ENCODE results near the gene PRPH. TPM values are rescaled to one million over a fixed set of nuclear protein-coding genes. Genes with fewer than 3 reads are reported as not detected.

Gene PRPH
- total and polyA plus RNA-seq, 10 of the 15 experiments (the other 5 are each of a cell fraction or from before 2014, with no cell fraction given) = 0.09 to 0.45 (median 0.19) TPM; not detected in 3

GRCh38 chr12:49334681-49335080, 39.7 kb downstream of the PRPH start:
- no peak for ATAC-seq
- SMC1A ChIA-PET (ENCODE audit: uncharacterized antibody, unreplicated experiment) = interaction anchor here (1.3 kb wide), 1 partner anchor 45 kb away, joined by 5 read pairs; no protein-coding TSS in a partner anchor
- no peak for DNase-seq (ENCODE audit: low read depth, low spot score)
- H3K9me3 ChIP-seq (replicated peaks; ENCODE audit: control insufficient read depth, insufficient read depth, low read length) = no peaks in the 10 kb centered on the region; the same call in 2 of the 3 replicates
- H3K4me1 ChIP-seq (ENCODE audit: control insufficient read depth, insufficient read depth, low read length) = no peaks in the 10 kb centered on the region
- H3K9ac ChIP-seq (ENCODE audit: control insufficient read depth, insufficient read depth, low read length) = no peak overlapping the region
- no peak overlapping the region for H2AFZ ChIP-seq (ENCODE audit: control insufficient read depth, low read depth, low read length)
- peaks cover 3 to 6% of the 10 kb centered on the region in 2 experiments; a peak in 2 of 4 replicates for H3K36me3 ChIP-seq (ENCODE audit: control insufficient read depth in 2 of 2, insufficient read depth in 2 of 2, low read length in 1 of 2)
- no peak for FAIRE-seq
- in situ Hi-C loops (cut with MboI) (loop anchor here (5.0 kb wide), 1 partner anchor 47 kb away; no protein-coding TSS in a partner anchor), intact Hi-C loops (cut with micrococcal nuclease; ENCODE audit: unreplicated experiment) (no loop called here)
- no peaks in the 10 kb centered on the region for H3K79me2 ChIP-seq (ENCODE audit: control insufficient read depth, insufficient read depth, low read length)
- no peak overlapping the region for H3K27ac ChIP-seq (ENCODE audit: control insufficient read depth, insufficient read depth)
- no TSS peak for BruUV-seq (replicated peaks)
- no peak overlapping the region for H3K4me2 ChIP-seq (ENCODE audit: control insufficient read depth, insufficient read depth)
- H3K27me3 ChIP-seq (replicated peaks in 1 of 2; ENCODE audit: control insufficient read depth in 2 of 2, insufficient read depth in 2 of 2, low read length in 1 of 2) = peaks cover 11 to 12% of the 10 kb centered on the region in 2 experiments
- 52% methylated on average over 12 of the region's 12 CpGs for WGBS (ENCODE audit: insufficient coverage, insufficient replicate concordance, low lambda C conversion rate, missing lambda C conversion rate)
- no peaks in the 10 kb centered on the region for H4K20me1 ChIP-seq (ENCODE audit: control insufficient read depth, insufficient read depth)
- RAD21 ChIA-PET (ENCODE audit: unreplicated experiment) = no interaction called here
- CTCF ChIA-PET = interaction anchor here (0.8 to 4.7 kb wide), 4 partner anchors 12 to 246 kb away, joined by 3 to 25 read pairs (median 4); partner anchors contain the start of gene TROAP
- TF ChIP-seq EGR1 (IDR thresholded peaks at IDR 0.05; ENCODE audit: borderline replicate concordance in 1 of 2, low read depth in 2 of 2, low read length in 2 of 2) (no peak), TARDBP (IDR thresholded peaks at IDR 0.05; ENCODE audit: borderline replicate concordance) (no peak), EP300 (IDR thresholded peaks at IDR 0.05; ENCODE audit: borderline replicate concordance in 1 of 2, control insufficient read depth in 1 of 2, low read depth in 2 of 2, low read length in 2 of 2) (no peak), TAF1 (IDR thresholded peaks at IDR 0.05; ENCODE audit: borderline replicate concordance, low read depth, low read length) (no peak), JUND (IDR thresholded peaks at IDR 0.05; ENCODE audit: low read depth, low read length) (no peak), WRNIP1 (IDR thresholded peaks at IDR 0.05; ENCODE audit: borderline replicate concordance, low read depth, low read length) (no peak), RBBP5 (conservative IDR thresholded peaks at IDR 0.05) (no peak), CBX5 (IDR thresholded peaks at IDR 0.05; ENCODE audit: low read depth) (no peak), E2F4 (IDR thresholded peaks at IDR 0.05; ENCODE audit: low read depth, low read length) (no peak), POLR2AphosphoS5 (IDR thresholded peaks at IDR 0.05; ENCODE audit: low read length) (no peak), ETV6 (conservative IDR thresholded peaks at IDR 0.05 in 1 of 2, IDR thresholded peaks at IDR 0.05 in 1 of 2; ENCODE audit: borderline replicate concordance in 1 of 2, low read depth in 1 of 2) (no peak), SUZ12 (IDR thresholded peaks at IDR 0.05; ENCODE audit: unreplicated experiment) (no peak), STAT3 (IDR thresholded peaks at IDR 0.05; ENCODE audit: low read depth, low read length) (no peak), NFYB (IDR thresholded peaks at IDR 0.05; ENCODE audit: insufficient read depth, low read depth, low read length) (no peak), ELK1 (IDR thresholded peaks at IDR 0.05; ENCODE audit: low read depth, low read length) (no peak), ZBTB33 (IDR thresholded peaks at IDR 0.05) (no peak), MYC (IDR thresholded peaks at IDR 0.05; ENCODE audit: insufficient read depth, insufficient read length, insufficient replicate concordance, low read length, severe bottlenecking) (no peak)
- no peak overlapping the region for H3K4me3 ChIP-seq
- POLR2A ChIA-PET = interaction anchor here (0.5 kb wide), 1 partner anchor 195 kb away, joined by 5 read pairs; no protein-coding TSS in a partner anchor
